GM04504 (cell line): ENCODE data around the gene HSP90AA1.
"Not testable (repeated sequence)": the region's sequence is repeated elsewhere in the genome, so short reads cannot be mapped to it uniquely, and the experiment has no call there.

ENCODE experiments used
- DNase-seq: peaks from one replicate; pipeline ENCODE4 v3.0.0-alpha.2; 2012; ENCODE audit warnings: low read depth

Gene HSP90AA1

GRCh38 chr14:102094101-102094500 lies 7.3 kb upstream of the HSP90AA1 start:
- DNase-seq: no peak

GRCh38 chr14:102092806-102093205 lies 6.0 kb upstream of the HSP90AA1 start:
- DNase-seq: no peak

- DNase-seq: no peak
These were observed 3.9 kb upstream of the HSP90AA1 start for GRCh38 chr14:102090713-102091112.

- DNase-seq: no peak
These were observed 2.9 kb upstream of the HSP90AA1 start for GRCh38 chr14:102089621-102090343.

- DNase-seq: no peak
These were observed 1.4 kb upstream of the HSP90AA1 start for GRCh38 chr14:102088012-102088792.

- DNase-seq: no peak
These were observed 843 bp upstream of the HSP90AA1 start for GRCh38 chr14:102087762-102088011.

GRCh38 chr14:102086709-102086971 lies 204 bp downstream of the HSP90AA1 start:
- no peak for DNase-seq

- no peak for DNase-seq
These were observed 716 bp downstream of the HSP90AA1 start for GRCh38 chr14:102085948-102086708.

GRCh38 chr14:102085488-102085887 lies 1.4 kb downstream of the HSP90AA1 start:
- no peak for DNase-seq

- no peak for DNase-seq
These were observed 1.9 kb downstream of the HSP90AA1 start for GRCh38 chr14:102084931-102085330.

- not testable (repeated sequence) for DNase-seq
These were observed 2.3 kb downstream of the HSP90AA1 start for GRCh38 chr14:102084522-102084921.

- DNase-seq: no peak
These were observed 5.4 kb downstream of the HSP90AA1 start for GRCh38 chr14:102081231-102082080.

GRCh38 chr14:102080183-102081080 lies 6.4 kb downstream of the HSP90AA1 start:
- no peak for DNase-seq

- no peak for DNase-seq
These were observed 7.2 kb downstream of the HSP90AA1 start for GRCh38 chr14:102079700-102079979.

- no peak for DNase-seq
These were observed 7.8 kb downstream of the HSP90AA1 start for GRCh38 chr14:102078831-102079699.

GRCh38 chr14:102078361-102078791 lies 8.5 kb downstream of the HSP90AA1 start:
- not testable (repeated sequence) for DNase-seq

GRCh38 chr14:102077382-102077709 lies 9.5 kb downstream of the HSP90AA1 start:
- no peak for DNase-seq

GRCh38 chr14:102075155-102075554 lies 11.7 kb downstream of the HSP90AA1 start:
- DNase-seq: no peak

GRCh38 chr14:102074415-102074964 lies 12.4 kb downstream of the HSP90AA1 start:
- no peak for DNase-seq

GRCh38 chr14:102071283-102071998 lies 15.4 kb downstream of the HSP90AA1 start:
- DNase-seq: no peak
